ACHN (cell line): ENCODE data around the gene RBM15B.
"Not testable (repeated sequence)": the region's sequence is repeated elsewhere in the genome, so short reads cannot be mapped to it uniquely, and the experiment has no call there.

ENCODE experiments used
- DNase-seq: peaks from one replicate; pipeline ENCODE4 v3.0.0-alpha.2; 2015
- in situ Hi-C: cut with HindIII; loops from 2 replicates; pipeline ENCODE4 v1.10.0; 2017; ENCODE audit warnings: low sequenced_read_pairs, low pct_ligation_motif_present, low pct_unique_long_range_greater_than_20kb

The RBM15B gene

DNA sequence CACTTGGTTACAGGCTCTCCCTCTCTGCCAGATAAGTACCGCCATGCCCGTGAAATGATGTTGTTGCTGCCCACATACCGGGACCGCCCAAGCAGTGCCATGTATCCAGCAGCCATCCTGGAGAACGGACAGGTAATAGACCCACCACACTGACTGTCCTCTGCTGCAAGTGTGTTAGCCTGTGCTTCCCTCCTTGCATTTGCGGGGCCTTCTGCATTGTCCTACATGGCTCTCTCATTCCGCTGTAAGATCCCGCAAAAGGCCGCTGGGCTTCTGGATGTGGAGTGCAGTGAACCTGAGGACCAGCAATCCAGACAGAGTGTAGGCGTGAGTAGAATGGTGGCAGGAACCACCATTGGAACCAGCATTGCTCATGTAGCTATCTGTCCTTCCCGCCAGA lies 16.6 kb upstream of the RBM15B start:
- DNase-seq, result no peak
- in situ Hi-C loops, result no loop called here

- in situ Hi-C loops, result no loop called here
These were observed 15.9 kb upstream of the RBM15B start for GRCh38 chr3:51375136-51375535.

DNA sequence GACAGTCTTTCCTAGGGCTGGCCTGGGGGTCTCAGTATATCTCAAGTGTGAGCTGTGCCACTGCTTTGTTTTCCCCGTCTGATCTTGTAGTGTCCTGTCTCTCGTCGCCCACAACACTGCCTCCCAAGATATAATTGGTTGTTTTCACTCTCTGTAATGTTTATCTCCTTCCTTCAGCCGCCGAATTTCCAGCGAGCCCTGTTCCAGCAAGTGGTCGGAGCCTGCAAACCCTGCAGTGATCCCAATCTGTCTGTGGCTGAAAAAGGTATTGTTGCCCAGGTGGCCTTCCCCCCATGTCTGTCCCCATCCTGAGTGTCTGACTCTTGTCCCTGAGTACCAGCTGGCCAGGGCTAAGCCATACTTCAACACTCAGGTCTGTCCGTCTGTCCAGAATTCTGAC lies 15.5 kb upstream of the RBM15B start:
- DNase-seq, result no peak
- in situ Hi-C loops, result no loop called here

More at GRCh38 chr3:51375136-51375535, 15.9 kb upstream of the RBM15B start:
- DNase-seq, result no peak

DNA sequence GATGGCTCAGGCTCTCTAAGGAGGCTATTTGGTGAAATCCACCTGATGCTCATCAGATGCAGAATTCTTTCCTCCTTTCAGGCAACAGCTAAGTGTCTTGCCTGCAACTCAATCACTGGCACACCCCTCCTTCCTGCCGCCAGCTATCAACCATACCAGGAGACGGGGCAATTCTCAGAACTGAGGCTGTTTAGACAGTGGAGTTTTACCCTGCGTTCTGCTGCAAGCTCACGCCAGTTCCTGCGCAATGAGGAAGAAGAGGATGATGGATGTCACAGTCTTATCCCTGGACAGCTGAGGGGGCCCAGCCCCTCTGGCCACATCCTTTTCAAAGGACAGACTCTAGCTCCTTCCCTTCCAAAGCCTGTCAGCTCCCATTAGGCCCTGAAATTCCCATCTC lies 13.0 kb upstream of the RBM15B start:
- DNase-seq, result no peak
- in situ Hi-C loops, result no loop called here

- in situ Hi-C loops, result no loop called here
These were observed 12.4 kb upstream of the RBM15B start for GRCh38 chr3:51378726-51379125.

GRCh38 chr3:51379301-51379700 lies 11.8 kb upstream of the RBM15B start:
- in situ Hi-C loops, result no loop called here
- no peak for DNase-seq

More at GRCh38 chr3:51378726-51379125, 12.4 kb upstream of the RBM15B start:
- DNase-seq, result no peak

DNA sequence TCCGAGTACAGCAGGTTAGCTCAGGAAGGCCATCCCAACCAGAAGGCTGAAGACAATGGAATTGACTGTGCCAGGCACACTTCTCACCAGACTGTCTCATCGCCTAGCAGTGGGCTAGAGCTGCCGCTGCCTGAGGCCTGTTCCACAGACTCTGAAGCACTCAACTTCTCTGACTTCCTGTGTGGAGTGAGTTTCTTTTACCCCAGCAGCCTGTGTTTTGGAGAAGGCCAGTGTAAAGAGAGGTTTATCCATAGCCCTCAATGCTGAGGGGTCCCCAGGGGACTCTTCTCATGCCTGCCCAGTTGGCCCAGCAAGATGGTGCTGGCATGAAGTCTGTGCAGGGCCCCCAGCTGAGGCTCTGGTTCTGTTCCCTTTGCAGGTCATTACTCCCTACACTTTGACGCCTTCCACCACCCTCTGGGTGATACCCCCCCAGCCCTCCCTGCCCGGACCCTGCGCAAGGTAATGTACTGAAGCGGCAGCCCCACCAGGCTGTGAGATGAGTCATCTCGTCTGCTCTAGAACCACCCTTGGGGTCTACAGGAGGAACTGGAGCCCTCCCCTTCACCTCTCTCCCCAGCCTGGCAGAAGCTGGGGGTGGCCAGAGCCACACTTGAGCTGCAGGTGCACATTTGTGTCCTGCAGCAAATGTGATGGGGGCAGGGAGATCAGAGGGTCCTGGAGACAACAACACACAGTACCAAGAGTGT lies 11.2 kb upstream of the RBM15B start:
- in situ Hi-C loops, result no loop called here
- DNase-seq, result no peak

DNA sequence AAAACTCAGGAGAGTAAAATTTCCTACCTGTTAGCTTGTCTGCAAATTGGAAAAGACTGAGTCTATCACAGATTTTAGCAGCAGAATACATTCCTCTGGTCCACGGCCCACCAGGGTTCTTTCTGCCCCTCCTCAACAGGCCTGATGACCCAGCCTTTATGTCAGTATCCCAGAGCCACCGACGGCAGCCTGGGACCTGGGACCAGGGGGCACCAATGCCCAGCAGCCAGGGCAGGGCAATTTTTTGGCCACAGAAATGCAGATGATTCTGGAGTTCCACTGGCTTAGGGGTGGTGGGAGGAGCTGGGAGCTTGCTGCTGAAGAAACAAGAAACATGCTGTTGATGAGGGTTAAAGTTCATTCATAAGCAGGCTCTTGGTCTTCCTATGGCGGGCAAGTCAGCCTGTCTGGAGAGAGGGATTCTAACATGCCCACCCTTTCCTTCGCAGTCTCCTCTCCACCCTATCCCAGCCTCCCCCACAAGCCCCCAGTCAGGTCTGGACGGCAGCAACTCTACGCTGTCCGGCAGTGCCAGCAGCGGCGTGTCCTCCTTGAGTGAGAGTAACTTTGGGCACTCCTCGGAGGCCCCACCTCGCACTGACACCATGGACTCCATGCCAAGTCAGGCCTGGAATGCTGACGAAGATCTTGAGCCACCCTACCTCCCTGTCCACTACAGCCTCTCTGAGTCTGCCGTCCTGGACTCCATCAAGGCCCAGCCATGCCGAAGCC lies 10.3 kb upstream of the RBM15B start:
- in situ Hi-C loops, result no loop called here

DNA sequence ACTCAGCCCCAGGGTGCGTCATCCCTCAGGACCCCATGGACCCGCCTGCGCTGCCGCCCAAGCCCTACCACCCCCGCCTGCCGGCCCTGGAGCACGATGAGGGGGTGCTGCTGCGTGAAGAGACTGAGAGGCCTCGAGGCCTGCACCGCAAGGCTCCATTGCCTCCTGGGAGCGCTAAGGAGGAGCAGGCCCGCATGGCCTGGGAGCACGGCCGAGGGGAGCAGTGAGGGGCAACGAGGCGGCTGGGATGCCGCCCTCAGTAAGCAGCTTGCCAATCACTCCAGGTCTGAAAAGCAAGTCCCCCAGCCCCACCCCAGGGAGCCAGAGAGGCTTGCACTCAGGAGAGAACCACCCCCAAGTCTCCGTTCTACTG lies 9.8 kb upstream of the RBM15B start:
- in situ Hi-C loops, result no loop called here
- DNase-seq, result no peak

More for the DNA sequence above, 10.3 kb upstream of the RBM15B start:
- DNase-seq, result no peak

DNA sequence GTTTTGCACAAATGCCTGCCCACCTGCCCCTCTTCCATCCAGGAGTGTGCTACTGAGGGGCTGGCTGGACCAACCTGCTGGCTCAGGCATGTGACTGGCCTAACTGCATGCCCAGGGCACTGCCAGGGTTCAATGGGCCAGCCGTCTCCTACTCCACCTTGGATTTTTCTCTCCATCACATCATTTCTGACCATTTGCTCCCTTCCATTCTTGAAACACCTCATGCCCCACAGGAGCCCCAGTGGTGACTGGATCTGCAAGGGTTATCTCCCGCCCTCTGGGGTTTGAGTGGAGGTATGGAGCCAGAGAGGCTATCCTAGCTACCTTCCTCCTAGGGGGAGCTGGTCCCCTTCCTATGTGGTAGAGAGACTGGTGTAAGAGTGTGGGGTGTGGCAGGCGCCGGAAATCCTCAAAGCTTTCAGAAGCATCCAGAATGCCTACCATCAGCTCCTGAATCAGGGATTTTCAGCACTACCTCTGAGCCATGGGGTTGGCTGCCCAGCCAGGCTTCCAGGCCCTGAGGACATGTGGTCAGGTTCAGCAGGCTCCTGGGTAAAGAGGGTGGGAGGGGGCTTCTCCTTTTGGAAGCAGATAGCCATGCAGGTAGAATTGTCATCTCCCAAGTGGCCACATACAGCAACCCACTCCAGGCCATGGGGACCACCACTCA lies 8.9 kb upstream of the RBM15B start:
- in situ Hi-C loops, result no loop called here
- DNase-seq, result no peak

- DNase-seq, result no peak
- in situ Hi-C loops, result no loop called here
These were observed 8.0 kb upstream of the RBM15B start for GRCh38 chr3:51382947-51383578.

GRCh38 chr3:51384055-51384725 lies 6.9 kb upstream of the RBM15B start:
- in situ Hi-C loops, result no loop called here
- DNase-seq, result peak; percentile 21

DNA sequence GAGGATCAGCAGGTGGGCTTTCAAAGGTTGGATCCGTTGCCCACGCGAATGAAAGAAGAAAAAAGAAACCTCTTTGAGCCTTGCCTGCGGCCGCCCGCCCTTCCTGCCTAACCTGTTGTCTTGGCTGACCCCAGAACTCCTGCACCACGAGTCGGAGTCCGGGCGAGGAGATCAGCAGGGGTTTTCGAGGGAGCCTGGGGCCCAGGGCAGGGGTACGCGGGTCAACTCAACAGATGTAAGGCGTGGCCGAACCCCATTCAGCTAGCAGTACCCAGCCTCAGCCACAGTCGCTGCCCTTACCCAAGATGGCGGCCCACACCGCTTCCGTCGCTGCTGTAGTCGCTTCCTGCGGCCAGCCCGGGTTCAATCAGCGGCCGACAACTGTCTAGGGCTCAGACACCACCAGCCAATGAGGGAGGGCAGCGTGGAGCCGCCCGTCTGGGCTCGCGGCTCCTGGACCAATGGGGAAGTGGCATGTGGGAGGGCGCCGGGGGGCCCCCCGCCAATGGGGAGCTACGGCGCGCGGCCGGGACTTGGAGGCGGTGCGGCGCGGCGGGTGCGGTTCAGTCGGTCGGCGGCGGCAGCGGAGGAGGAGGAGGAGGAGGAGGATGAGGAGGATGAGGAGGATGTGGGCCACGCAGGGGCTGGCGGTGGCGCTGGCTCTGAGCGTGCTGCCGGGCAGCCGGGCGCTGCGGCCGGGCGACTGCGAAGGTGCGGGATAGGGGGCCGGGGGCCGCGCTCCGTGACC lies 6.2 kb upstream of the RBM15B start, which contains the start of gene MANF:
TSS of gene MANF (plus strand) at position 566 of the 748 bp plus-strand sequence. CDS start at position 618, 52 bp downstream.
- in situ Hi-C loops, result no loop called here
- DNase-seq, result peak; percentile 95

- in situ Hi-C loops, result no loop called here
- peak; percentile 10 for DNase-seq
These were observed 5.4 kb upstream of the RBM15B start for GRCh38 chr3:51385621-51386091.

DNA sequence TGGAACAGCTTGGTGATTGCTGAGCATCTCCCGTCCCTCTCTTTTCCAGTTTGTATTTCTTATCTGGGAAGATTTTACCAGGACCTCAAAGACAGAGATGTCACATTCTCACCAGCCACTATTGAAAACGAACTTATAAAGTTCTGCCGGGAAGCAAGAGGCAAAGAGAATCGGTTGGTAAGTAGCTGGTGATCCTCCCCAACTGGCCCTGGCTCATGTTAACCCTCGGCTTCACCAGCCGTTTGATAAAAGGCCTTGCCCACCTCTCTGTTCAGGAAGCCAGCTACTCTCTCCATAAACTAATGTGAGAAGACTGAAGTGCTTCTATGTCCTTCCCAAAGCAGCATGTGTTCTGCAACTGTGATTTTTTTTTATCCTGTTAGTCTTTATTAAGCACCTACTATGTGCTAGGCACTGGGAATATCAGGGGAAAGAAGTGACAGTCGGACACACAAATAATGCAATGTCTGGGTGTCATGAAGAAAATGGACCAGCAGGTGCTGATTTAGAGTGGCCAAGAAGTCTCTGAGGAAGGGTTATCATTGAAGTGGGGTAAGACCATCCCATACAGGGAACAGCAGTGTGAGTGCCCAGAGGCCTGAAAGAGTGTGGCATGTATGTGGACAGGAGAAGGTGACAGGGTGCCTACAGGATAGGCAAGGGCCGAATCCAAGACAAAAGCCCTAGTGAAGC lies 4.8 kb upstream of the RBM15B start:
- in situ Hi-C loops, result no loop called here
- DNase-seq, result no peak

GRCh38 chr3:51386852-51387229 lies 4.2 kb upstream of the RBM15B start:
- DNase-seq, result no peak
- in situ Hi-C loops, result no loop called here

GRCh38 chr3:51387281-51387680 lies 3.8 kb upstream of the RBM15B start:
- DNase-seq, in situ Hi-C loops: not testable (repeated sequence)
